Tibial artery (tissue), 4 donors: ENCODE results near the gene TNS1.

ENCODE experiments used
- DNase-seq, 2 donors: peaks; one replicate each; pipeline ENCODE4 v3.0.0-alpha.2; 2019
- H3K27ac ChIP-seq, 2 donors: fragments of 200-600 bp; sonication (generic) in 1 of 2; 1 replicate in 1 of 2; 2 replicates in 1 of 2; pipeline ENCODE4 v1.5.1; 2018 to 2019; ENCODE audit warnings: mild to moderate bottlenecking in 1 of 2
- H3K27me3 ChIP-seq, 2 donors: fragments of 200-600 bp; sonication (generic) in 1 of 2; one replicate each; pipeline versions ENCODE4 v1.5.1 to v1.6.0; 2016 to 2019
- H3K36me3 ChIP-seq, 3 donors: fragments of 200-600 bp; sonication (generic) in 2 of 3; one replicate each; pipeline ENCODE4 v1.5.1; 2016 to 2019; ENCODE audit warnings: mild to moderate bottlenecking in 2 of 3
- H3K4me1 ChIP-seq, 4 donors: fragments of 200-600 bp; sonication (generic) in 2 of 4; 1 replicate in 3 of 4; 2 replicates in 1 of 4; pipeline ENCODE4 v1.5.1; 2016 to 2019
- H3K4me3 ChIP-seq, 2 donors: fragments of 200-600 bp; sonication (generic) in 1 of 2; 1 replicate in 1 of 2; 2 replicates in 1 of 2; pipeline ENCODE4 v1.5.1; 2018 to 2019; ENCODE audit warnings: mild to moderate bottlenecking in 2 of 2
- H3K9me3 ChIP-seq, 3 donors: fragments of 200-600 bp; sonication (generic) in 1 of 3; one replicate each; pipeline ENCODE4 v1.5.1; 2016 to 2019
- intact Hi-C: fragments of 100-400 bp; cut with DNase I; formaldehyde crosslinking; loops from one replicate; pipeline ENCODE4 v1.15.0; 2023; ENCODE audit warnings: low total_unique reads
- TF ChIP-seq, protein P1 (sequence below), 2 experiments: fragments of 200-600 bp in 1 of 2; fragments of 450-650 bp in 1 of 2; IDR thresholded peaks; one replicate each; pipeline ENCODE4 v1.5.1; 2017 to 2019; ENCODE audit warnings: antibody characterized with exemption in 2 of 2, mild to moderate bottlenecking in 1 of 2, moderate library complexity in 1 of 2

TNS1 gene

DNA sequence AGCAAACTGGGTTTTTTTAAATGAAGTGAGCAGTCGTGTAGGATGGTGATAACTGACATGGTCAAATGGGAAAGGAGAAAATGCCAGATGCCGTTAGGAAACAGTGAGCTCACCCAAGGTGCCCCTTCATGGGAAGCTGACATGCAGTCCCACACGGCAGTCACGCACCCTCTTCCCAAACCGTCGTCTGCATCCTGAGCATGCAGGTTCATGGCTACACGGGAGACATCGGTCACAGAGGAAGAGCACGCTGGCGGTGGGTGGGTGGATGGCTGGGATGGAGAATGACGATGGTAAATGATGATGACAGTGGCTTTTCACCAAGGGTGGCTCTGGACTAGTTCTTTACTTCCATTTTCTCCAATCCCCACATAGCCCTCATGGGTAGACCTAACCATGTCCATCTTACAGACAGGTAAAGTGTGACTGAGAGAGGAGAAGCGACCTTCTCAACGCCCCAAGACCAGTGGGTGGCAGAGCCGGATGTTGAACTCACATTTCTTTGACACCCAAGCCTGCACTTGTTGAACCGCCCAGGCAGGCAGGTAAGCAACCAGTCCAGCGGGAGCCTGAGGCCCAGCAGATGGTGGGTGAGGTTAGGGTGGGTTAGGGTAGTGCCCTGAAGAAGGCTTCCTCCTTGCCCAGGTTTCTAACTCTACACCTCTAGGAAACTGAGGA lies 44.5 kb downstream of the TNS1 start:
- Histone ChIP-seq H3K4me1 (peaks cover 6 to 100% (median 62%) of the 10 kb centered on the region in 4 donors), H3K9me3 (no peaks in the 10 kb centered on the region), H3K27ac (peak overlapping the region; percentile 91 to 98), H3K36me3 (peaks cover 0 to 8% (median 0%) of the 10 kb centered on the region in 3 donors), H3K27me3 (no peaks in the 10 kb centered on the region), H3K4me3 (no peak overlapping the region)
- TF ChIP-seq, protein P1, sequence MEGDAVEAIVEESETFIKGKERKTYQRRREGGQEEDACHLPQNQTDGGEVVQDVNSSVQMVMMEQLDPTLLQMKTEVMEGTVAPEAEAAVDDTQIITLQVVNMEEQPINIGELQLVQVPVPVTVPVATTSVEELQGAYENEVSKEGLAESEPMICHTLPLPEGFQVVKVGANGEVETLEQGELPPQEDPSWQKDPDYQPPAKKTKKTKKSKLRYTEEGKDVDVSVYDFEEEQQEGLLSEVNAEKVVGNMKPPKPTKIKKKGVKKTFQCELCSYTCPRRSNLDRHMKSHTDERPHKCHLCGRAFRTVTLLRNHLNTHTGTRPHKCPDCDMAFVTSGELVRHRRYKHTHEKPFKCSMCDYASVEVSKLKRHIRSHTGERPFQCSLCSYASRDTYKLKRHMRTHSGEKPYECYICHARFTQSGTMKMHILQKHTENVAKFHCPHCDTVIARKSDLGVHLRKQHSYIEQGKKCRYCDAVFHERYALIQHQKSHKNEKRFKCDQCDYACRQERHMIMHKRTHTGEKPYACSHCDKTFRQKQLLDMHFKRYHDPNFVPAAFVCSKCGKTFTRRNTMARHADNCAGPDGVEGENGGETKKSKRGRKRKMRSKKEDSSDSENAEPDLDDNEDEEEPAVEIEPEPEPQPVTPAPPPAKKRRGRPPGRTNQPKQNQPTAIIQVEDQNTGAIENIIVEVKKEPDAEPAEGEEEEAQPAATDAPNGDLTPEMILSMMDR (IDR thresholded peaks at IDR 0.05): no peak
- intact Hi-C loops: no loop called here
- DNase-seq: peak; percentile 15 to 54

DNA sequence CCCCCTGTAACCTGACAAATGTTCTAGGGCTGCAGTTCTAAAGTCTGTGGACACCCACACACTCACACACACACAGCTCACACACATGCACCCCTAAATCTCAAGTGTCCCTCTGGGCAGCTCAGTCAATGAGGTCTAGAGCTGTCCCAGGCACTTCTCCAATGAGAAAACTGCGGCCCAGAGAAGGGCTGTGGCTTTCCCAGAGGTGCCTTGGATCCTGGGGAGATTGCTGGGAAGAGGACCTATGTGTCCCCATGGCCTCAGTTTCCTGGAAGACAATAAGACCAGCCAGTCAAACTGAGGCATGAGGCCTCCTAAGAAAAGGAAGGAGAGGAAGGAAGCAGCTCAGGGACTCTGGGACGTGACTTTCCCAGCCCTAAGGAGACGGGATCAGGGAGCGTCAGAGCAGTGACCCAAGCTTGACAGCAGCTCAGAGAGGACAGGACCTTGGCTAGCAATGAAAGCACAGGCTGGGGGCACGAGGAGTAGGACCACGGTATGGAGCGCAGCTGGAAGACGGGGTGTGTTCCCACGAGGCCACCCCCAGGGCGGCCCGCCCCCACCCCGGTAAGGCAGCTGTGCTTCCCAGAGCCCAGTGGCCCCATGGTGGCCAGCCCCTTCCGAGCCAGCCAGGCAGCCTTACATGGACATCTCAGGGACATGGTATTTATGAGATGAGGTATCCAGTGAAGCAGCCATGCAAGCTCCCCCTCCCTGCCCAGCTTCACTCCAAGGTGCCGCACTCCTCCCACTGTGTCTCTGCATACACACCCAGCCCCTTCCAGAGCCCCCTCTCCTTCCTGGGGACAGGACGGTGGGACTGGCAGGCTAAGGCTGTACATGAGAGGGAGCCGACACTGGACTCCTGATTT lies 46.0 kb downstream of the TNS1 start:
- TF ChIP-seq, protein P1 (IDR thresholded peaks at IDR 0.05): no peak
- Histone ChIP-seq H3K4me3 (no peak overlapping the region), H3K9me3 (no peaks in the 10 kb centered on the region), H3K36me3 (peaks cover 0 to 8% (median 0%) of the 10 kb centered on the region in 3 donors), H3K27ac (peak overlapping the region; percentile 91 to 98), H3K4me1 (peaks cover 6 to 100% (median 74%) of the 10 kb centered on the region in 4 donors), H3K27me3 (no peaks in the 10 kb centered on the region)
- intact Hi-C loops: no loop called here
- DNase-seq: peak; percentile 29 to 82

DNA sequence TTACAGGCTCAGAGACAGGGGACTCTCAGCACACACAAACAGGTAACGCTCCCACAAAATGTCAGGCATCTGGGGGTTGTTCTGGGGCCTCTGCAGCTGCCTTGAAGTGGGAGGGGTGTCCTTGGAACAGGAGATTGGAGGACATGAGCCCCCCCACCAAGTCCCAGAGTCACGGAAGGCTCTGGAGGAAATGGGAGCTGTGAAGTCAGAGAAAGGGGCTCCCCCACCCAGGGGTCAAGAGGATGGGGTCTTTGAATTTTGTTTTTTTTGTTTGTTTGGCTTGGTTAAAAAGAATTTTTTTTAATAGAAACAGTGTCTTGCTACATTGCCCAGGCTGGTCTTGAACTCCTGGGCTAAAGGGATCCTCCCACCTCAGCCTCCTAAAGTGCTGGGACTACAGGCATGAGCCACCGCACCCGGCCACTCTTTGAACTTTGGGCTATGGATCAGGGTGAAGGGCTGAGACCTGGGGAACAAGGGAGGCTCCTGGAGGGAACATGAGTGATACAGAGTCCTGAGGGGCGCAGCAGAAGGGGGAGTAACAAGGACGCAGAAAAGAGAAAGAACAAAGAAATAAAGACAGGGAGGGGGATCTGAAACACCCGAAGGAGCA lies 46.8 kb downstream of the TNS1 start:
- intact Hi-C loops: no loop called here
- TF ChIP-seq, protein P1 (IDR thresholded peaks at IDR 0.05): no peak
- peaks cover 0 to 8% (median 0%) of the 10 kb centered on the region in 3 donors for H3K36me3 ChIP-seq
- H3K27ac ChIP-seq: peak overlapping the region; percentile 91 to 98
- peaks cover 6 to 100% (median 79%) of the 10 kb centered on the region in 4 donors for H3K4me1 ChIP-seq
- peak; percentile 18 to 58 for DNase-seq
- H3K9me3 ChIP-seq: no peaks in the 10 kb centered on the region
- no peak overlapping the region for H3K4me3 ChIP-seq
- H3K27me3 ChIP-seq: no peaks in the 10 kb centered on the region

DNA sequence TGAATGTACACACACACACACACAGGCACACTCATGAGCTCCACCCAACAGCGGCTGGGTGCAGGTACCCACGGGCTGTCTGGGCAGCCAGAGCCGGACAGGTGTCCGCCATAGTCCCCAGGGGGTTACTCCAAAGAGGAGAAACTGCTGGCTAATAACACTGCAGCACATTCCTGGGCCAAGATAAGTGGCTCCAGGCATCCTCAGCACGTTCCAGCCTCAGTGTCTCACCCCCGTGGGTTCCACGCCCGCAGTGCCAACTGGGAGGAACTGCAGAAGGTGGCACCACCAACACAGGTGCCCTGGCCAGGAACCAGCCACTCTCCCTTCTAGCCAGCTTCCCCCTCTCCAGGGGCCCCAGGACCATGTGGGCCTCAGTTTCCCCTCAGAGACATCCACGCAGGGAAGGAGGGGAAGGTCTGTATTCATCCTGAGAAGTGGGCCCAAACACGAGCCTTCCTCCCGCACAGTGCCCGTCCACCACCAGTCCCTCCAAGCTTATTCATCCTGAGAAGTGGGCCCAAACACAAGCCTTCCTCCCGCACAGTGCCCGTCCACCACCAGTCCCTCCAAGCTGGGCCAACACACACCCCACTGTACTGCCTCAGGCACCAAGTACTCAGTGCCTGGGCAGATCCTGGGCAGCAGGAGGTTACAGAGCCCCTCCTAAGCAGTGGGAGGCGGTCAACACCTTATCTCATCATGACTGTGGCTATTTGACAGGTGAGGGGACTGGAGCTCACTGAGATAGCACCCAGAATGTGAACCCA lies 47.6 kb downstream of the TNS1 start:
- no peaks in the 10 kb centered on the region for H3K9me3 ChIP-seq
- H3K27ac ChIP-seq: peak overlapping the region; percentile 91 to 98
- H3K4me3 ChIP-seq: no peak overlapping the region
- DNase-seq: peak; percentile 14 to 64
- TF ChIP-seq, protein P1 (IDR thresholded peaks at IDR 0.05): no peak
- H3K4me1 ChIP-seq: peaks cover 12 to 100% (median 79%) of the 10 kb centered on the region in 4 donors
- intact Hi-C loops: no loop called here
- peaks cover 0 to 8% (median 0%) of the 10 kb centered on the region in 3 donors for H3K36me3 ChIP-seq
- H3K27me3 ChIP-seq: no peaks in the 10 kb centered on the region

DNA sequence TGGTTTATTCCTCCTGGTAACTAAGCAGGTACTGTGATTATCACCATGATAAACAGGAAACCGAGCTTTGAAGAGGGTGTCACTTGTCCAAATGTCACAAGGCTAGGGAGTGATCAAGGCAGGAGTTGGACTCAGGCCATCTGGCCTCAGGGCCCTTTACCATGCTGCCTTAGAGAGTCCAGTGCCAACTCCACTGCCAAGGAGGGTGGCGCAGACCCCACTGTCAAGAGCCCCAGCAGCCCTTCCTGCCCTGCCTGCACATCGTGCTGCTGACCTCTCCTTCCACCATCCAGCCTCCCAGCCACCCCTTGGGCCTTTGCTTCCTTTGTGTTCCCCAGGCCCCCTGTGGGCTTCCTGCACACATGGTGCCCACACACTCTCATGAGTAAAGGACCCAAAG lies 48.3 kb downstream of the TNS1 start:
- Histone ChIP-seq H3K4me3 (no peak overlapping the region), H3K27me3 (no peaks in the 10 kb centered on the region), H3K27ac (peak overlapping the region; percentile 91 to 98), H3K9me3 (no peaks in the 10 kb centered on the region), H3K4me1 (peaks cover 14 to 100% (median 78%) of the 10 kb centered on the region in 4 donors), H3K36me3 (peaks cover 0 to 8% (median 0%) of the 10 kb centered on the region in 3 donors)
- TF ChIP-seq, protein P1 (IDR thresholded peaks at IDR 0.05): no peak
- DNase-seq: peak; percentile 24 to 73
- intact Hi-C loops: no loop called here
